Activated CD8-positive, alpha-beta memory T cell treated with anti-CD3 and anti-CD28 coated beads for 24 hours (primary cell): Measurements from ENCODE around the gene ZRANB2.

ENCODE experiments used
- DNase-seq: peaks from one replicate; pipeline ENCODE4 v3.0.0-alpha.2; 2020

ZRANB2 gene

DNA sequence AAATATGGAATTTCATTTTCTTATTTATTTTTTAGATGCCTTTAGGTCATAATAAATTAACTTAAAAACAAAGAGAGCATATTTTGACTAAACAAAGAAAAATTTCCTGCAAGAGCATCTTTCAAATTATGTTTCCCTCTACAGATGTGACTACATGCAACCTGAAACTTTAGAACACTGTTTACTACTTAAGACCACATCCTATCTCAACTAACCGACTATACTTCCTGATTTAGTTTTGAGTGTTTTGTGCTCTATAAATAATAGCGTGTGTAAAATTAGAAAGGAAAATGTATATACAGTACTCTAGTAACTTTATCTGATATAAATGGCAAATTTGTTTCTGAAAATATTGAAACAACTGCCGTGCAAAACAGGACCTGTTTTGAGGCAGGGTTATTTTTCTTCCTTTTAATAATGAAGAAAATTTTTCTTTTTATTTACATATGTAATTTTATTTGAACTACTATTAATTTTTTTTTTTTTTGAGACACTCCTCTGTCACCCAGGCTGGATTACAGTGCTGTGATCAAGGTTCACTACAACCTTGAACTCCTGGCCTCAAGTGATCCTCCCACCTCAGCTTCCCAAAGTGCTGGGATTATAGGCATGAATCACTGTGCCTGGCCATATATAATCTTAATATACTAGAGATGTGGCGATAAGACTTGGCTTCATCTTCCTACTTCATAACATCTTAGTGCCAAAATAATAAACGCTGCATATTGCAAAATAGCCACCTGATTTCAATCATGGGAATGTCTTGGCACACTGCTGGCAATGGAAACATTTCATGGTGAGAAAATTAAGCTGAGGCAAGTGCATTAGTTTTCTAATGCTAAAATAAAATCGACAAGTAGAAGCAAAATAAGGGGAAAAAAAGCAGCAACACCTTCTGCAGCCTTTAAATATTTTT, 12.3 kb downstream of the ZRANB2 start:
- no peak for DNase-seq

DNA sequence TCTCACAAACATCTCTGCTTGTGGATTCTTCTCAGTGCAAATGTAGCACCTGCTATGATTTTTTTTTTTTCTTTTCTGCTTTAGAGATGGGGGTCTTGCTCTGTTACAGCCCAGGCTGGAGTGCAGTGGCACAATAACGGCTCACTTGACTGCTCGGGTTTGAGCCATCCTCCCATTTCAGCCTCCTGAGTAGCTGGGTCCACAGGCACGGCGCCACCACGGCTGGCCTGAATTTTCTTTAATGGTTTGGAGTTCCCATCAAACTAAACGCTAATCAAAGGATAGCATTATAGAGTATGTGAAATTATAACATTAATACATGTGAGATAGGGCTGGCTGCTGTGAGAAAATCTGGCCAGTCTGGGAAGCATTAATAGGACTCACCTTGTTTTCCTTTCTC, 26.0 kb downstream of the ZRANB2 start:
- no peak for DNase-seq

GRCh38 chr1:71054281-71054731, 26.5 kb downstream of the ZRANB2 start:
- DNase-seq, result no peak

DNA sequence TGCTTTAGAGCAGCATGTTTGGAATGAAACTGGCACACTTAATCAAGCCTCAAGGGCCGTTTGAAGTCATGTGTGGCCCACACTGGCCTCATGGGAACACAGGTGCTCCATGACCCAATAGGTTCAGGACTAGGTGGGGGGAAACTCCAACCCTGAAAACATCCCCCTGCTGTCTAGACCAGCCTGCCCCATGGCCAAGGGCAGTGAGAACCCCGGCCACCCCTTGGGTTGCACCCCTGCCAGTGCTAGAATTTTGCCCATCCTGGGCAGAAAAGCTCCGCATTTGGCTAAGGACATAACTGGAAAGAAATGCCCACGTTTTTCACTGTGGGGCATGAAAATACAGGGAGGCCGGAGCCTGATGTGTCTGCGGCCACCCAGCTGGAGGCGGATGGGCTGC, 27.1 kb downstream of the ZRANB2 start:
- no peak for DNase-seq

DNA sequence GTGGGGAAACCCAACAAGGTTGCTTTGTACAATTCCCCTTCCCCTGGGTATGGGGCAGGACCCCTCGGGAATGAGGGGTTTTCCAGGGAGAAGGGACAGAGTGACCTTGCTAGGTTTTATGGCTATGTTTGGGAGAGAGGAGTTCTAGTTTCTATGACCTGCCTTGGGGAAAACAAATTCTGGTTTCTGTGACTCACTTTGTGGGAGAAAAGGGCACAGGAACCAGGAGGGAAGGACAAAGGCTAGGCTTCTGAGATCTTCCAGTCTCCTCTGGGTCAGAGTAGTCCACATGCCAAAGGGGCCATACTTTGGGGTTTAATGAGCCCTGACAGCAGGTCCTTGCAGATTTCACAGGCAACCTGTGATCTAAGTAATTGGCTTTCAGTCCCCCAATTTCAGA, 27.7 kb downstream of the ZRANB2 start:
- DNase-seq, result no peak

DNA sequence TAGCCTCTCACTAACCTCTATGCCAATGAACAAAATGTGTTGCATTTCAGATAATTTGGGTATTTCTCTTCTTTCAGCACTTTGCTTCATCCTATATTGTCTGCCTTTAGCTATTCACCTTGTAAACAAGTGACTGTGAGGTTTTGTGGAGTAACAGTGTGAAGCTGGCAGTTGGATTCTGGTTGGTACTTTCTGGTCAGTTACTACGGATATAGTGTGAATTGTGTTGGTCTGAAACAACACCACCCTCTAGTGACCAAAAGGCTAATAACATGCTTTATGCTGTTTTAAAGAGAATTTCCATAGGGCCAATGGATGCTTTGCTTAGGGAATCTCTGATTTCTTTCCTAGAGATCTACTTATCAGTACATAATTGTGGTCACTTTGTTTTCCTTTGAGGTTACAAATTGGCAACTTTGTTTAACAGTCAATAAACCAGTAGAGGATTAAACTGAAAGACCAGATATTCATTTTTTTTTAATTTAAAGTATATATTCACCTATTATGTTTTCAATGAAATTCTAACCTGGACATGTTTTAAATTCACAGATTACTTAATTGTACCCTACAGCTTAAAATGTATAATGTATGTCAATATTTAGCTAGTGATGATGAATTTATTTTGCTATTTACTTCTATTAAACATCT, 30.8 kb downstream of the ZRANB2 start:
- DNase-seq, result no peak

GRCh38 chr1:71047635-71048607, 32.9 kb downstream of the ZRANB2 start, which contains the start of gene PTGER3:
Gene PTGER3, minus strand, starts transcription at chr1:71047816. Its CDS starts 239 bp downstream, at chr1:71047577.
- DNase-seq, result peak; percentile 73

- peak; percentile 73 for DNase-seq
Measured at GRCh38 chr1:71046891-71047634, 33.8 kb downstream of the ZRANB2 start.

- no peak for DNase-seq
Measured at GRCh38 chr1:71045463-71046028, 35.3 kb downstream of the ZRANB2 start.

GRCh38 chr1:71044833-71045232, 36.0 kb downstream of the ZRANB2 start:
- DNase-seq, result no peak

DNA sequence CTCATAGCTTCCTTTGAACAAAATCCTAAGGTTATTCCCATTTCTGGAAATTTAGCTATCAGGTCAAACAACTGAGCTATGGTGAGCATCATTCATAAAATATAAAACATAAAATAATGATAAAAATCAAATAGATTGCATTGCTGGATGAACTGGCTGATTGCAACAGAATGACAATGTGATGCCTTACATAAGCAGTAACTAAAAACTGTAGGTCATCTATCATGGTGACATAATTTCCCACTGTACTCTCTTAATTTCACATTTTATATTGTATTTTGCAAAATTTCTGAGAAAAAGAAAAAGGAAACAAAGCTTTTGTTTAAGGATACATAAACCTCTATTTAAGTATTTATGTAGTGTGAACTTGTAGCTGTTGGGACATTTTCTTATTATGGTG, 37.8 kb downstream of the ZRANB2 start:
- DNase-seq, result no peak

GRCh38 chr1:71041806-71042205, 39.0 kb downstream of the ZRANB2 start:
- DNase-seq, result no peak

GRCh38 chr1:71039661-71040262, 41.1 kb downstream of the ZRANB2 start:
- DNase-seq, result no peak

DNA sequence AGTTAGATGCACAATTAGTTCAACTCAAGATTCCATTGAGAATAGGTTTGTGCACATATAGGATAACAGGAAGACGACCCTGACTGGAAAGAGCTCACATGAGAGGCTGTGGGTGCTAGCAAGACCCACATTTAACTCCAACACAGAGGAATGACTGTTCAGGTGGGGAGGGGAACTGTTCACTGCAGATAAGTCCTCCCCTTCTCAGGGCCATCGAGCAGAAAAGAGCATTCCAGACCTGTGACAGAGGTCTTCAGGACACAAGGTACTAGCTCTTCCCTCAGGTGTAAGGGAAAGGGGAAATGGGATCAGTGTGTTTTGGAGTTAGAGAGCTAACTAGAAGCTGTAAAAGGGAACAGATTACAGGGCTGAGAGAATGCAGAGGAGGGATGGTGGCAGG, 41.9 kb downstream of the ZRANB2 start:
- no peak for DNase-seq

- DNase-seq, result no peak
Measured at GRCh38 chr1:71037829-71038620, 42.8 kb downstream of the ZRANB2 start.

DNA sequence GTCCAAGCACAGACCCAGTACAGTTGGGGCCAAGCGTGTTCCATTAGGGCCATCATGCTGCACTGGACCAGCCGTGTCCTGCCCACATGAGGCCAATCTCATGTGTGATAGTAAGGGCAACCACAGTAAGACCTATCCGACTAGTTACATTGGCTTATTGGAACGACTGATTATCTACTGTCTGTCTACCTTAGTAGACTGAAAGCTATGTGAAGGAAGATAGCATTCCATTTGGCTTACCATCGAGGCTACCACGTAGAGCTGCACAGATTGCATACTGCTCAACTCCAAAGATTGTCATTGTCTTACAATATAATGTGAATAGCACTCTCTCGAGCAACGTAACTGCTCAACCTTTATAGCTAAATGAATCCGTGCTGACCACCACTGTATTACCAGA, 43.8 kb downstream of the ZRANB2 start:
- no peak for DNase-seq

- DNase-seq, result no peak
Measured at GRCh38 chr1:71033136-71033535, 47.7 kb downstream of the ZRANB2 start.

DNA sequence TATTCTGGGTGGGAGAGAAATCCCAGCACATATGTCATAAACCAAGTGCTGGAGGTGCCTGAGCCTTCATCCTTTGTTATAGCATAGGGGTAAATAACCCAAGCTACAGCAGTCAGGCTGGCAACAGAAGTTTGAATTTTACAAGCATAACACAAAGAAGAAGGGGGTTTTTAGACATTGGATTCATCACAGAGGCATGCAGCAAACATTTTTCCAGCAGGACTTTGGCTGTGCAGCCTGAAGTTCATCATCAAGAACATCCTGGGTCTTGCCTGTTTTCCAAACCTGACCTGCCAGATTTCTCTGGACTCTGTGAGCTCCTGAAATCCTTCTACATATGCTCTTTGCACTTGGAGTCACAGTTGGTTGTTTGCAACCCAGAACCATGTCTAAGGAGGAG, 49.4 kb downstream of the ZRANB2 start:
- no peak for DNase-seq

GRCh38 chr1:71030026-71030425, 50.8 kb downstream of the ZRANB2 start:
- DNase-seq, result no peak

GRCh38 chr1:71028981-71029380, 51.9 kb downstream of the ZRANB2 start:
- DNase-seq, result no peak

GRCh38 chr1:71027991-71028390, 52.8 kb downstream of the ZRANB2 start:
- no peak for DNase-seq
